Mesothelial cell of epicardium (in vitro differentiated cells): ENCODE results near the gene TAF11L13. TPM values are rescaled to one million over a fixed set of nuclear protein-coding genes. Genes with fewer than 3 reads are reported as not detected.
A peak's percentile ranks its signal among the peaks of the same experiment; 100 is the strongest.
"Not testable (repeated sequence)": the region's sequence is repeated elsewhere in the genome, so short reads cannot be mapped to it uniquely, and the experiment has no call there.

Experiments
- DNase-seq, 2 experiments: peaks; one replicate each; pipeline ENCODE4 v3.0.0; 2021; ENCODE audit warnings: low spot score in 2 of 2; ENCODE audit not compliant: unreplicated experiment in 2 of 2
- H3K27ac Mint-ChIP-seq: 2 replicates; pipeline ENCODE4 v1.8.0; 2021; ENCODE audit warnings: mixed read lengths
- H3K27me3 Mint-ChIP-seq: 2 replicates; pipeline ENCODE4 v1.8.0; 2021; ENCODE audit warnings: low read depth, mixed read lengths
- H3K36me3 Mint-ChIP-seq: 2 replicates; pipeline ENCODE4 v1.8.0; 2021; ENCODE audit warnings: mixed read lengths
- H3K4me1 Mint-ChIP-seq: 2 replicates; pipeline ENCODE4 v1.8.0; 2021; ENCODE audit warnings: mixed read lengths
- H3K4me3 Mint-ChIP-seq: 2 replicates; pipeline ENCODE4 v1.8.0; 2021; ENCODE audit warnings: mild to moderate bottlenecking, moderate library complexity, mixed read lengths
- H3K9me3 Mint-ChIP-seq: 2 replicates; pipeline ENCODE4 v1.8.0; 2021; ENCODE audit warnings: mixed read lengths
- total RNA-seq: library from RNA; stranded (reverse); gene quantifications from 3 replicates; pipeline ENCODE4 v1.2.1, GENCODE V29; 2021
- TF ChIP-seq, protein P1 (sequence below): fragments of 200-600 bp; sonication (generic); IDR thresholded peaks from one replicate; pipeline ENCODE4 v1.5.0; 2021; ENCODE audit warnings: antibody characterized with exemption; ENCODE audit not compliant: unreplicated experiment

Gene TAF11L13
- not detected in 3 replicates for total RNA-seq

DNA sequence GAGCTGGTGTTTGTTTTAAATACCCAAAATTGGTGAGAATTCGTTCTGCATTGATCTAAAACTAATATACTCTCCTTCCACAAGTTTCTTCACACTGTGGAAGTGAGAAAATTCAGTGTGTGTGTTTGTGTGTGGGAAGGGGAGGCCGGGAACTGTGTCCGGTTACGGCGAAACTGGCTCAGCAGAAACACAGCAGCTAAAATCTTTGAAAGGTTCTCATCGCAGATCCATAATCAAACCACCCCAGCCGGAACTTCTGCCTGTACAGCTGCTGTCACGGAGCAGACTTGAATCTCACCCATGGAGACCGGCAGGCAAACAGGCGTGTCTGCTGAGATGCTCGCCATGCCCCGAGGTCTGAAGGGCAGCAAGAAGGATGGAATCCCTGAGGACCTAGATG, at the start of gene TAF11L13:
TAF11L13 (plus strand) TSS at position 301 of the 400 bp plus-strand sequence.
- not testable (repeated sequence) for H3K4me1 Mint-ChIP-seq, H3K27me3 Mint-ChIP-seq, H3K4me3 Mint-ChIP-seq, H3K36me3 Mint-ChIP-seq, H3K9me3 Mint-ChIP-seq, H3K27ac Mint-ChIP-seq, DNase-seq

DNA sequence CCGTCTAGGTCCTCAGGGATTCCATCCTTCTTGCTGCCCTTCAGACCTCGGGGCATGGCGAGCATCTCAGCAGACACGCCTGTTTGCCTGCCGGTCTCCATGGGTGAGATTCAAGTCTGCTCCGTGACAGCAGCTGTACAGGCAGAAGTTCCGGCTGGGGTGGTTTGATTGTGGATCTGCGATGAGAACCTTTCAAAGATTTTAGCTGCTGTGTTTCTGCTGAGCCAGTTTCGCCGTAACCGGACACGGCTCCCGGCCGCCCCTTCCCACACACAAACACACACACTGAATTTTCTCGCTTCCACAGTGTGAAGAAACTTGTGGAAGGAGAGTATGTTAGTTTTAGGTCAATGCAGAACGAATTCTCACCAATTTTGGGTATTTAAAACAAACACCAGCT, 46.2 kb upstream of the TAF11L13 start, which contains the start of gene TAF11L7:
TAF11L7 (minus strand) TSS at position 101 of the 400 bp plus-strand sequence.
- H3K27ac Mint-ChIP-seq, result not testable (repeated sequence)

GRCh38 chr5:17590860-17591259, 41.0 kb upstream of the TAF11L13 start, which contains the start of gene TAF11L8:
Gene TAF11L8 (minus strand): TSS chr5:17590960.
- H3K36me3 Mint-ChIP-seq, H3K27ac Mint-ChIP-seq, H3K4me3 Mint-ChIP-seq, DNase-seq, H3K9me3 Mint-ChIP-seq, H3K4me1 Mint-ChIP-seq, H3K27me3 Mint-ChIP-seq: not testable (repeated sequence)

More for the DNA sequence above, 46.2 kb upstream of the TAF11L13 start, which contains the start of gene TAF11L7:
- not testable (repeated sequence) for H3K4me1 Mint-ChIP-seq, DNase-seq, H3K4me3 Mint-ChIP-seq, H3K9me3 Mint-ChIP-seq, H3K36me3 Mint-ChIP-seq, H3K27me3 Mint-ChIP-seq

DNA sequence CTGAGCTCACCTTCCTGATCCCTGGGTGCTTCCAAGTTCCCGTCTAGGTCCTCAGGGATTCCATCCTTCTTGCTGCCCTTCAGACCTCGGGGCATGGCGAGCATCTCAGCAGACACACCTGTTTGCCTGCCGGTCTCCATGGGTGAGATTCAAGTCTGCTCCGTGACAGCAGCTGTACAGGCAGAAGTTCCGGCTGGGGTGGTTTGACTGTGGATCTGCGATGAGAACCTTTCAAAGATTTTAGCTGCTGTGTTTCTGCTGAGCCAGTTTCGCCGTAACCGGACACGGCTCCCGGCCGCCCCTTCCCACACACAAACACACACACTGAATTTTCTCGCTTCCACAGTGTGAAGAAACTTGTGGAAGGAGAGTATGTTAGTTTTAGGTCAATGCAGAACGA, 37.6 kb upstream of the TAF11L13 start, which contains the start of gene TAF11L9:
TAF11L9 (minus strand) TSS at position 140 of the 400 bp plus-strand sequence.
- H3K36me3 Mint-ChIP-seq, H3K27ac Mint-ChIP-seq, H3K27me3 Mint-ChIP-seq, H3K4me3 Mint-ChIP-seq, H3K9me3 Mint-ChIP-seq, H3K4me1 Mint-ChIP-seq: not testable (repeated sequence)
- peak; percentile 57 to 60 for DNase-seq

DNA sequence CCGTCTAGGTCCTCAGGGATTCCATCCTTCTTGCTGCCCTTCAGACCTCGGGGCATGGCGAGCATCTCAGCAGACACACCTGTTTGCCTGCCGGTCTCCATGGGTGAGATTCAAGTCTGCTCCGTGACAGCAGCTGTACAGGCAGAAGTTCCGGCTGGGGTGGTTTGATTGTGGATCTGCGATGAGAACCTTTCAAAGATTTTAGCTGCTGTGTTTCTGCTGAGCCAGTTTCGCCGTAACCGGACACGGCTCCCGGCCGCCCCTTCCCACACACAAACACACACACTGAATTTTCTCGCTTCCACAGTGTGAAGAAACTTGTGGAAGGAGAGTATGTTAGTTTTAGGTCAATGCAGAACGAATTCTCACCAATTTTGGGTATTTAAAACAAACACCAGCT, 34.2 kb upstream of the TAF11L13 start, which contains the start of gene TAF11L10:
TAF11L10 (minus strand) TSS at position 101 of the 400 bp plus-strand sequence.
- H3K9me3 Mint-ChIP-seq, H3K4me1 Mint-ChIP-seq, H3K27me3 Mint-ChIP-seq, H3K27ac Mint-ChIP-seq, H3K4me3 Mint-ChIP-seq, H3K36me3 Mint-ChIP-seq, DNase-seq: not testable (repeated sequence)

DNA sequence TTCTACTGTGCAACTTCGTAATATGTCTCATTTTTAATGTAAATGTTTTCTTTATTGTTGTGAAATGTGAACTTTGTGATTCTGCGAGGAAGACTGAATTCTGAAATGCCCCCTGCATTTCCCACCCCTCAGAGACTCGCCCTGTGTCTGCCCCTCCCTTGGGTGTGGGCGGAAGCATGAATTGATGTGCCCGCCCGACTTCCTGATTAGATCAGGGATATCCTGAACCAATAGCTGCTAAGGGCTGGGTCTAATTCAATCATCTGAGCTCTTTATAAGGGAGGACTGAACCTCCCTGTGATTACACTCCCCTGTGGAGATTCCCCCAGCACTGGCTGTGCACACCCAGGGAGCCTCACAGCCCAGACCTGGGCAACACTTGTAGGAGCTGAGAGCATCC, 28.0 kb upstream of the TAF11L13 start, which contains the start of gene TAF11L11:
TAF11L11 (plus strand) TSS at position 304 of the 400 bp plus-strand sequence.
- H3K36me3 Mint-ChIP-seq, H3K9me3 Mint-ChIP-seq, H3K4me1 Mint-ChIP-seq, DNase-seq, H3K27me3 Mint-ChIP-seq, H3K4me3 Mint-ChIP-seq, H3K27ac Mint-ChIP-seq: not testable (repeated sequence)

GRCh38 chr5:17604951-17605350, 26.9 kb upstream of the TAF11L13 start:
- H3K9me3 Mint-ChIP-seq, result no peaks in the 10 kb centered on the region

GRCh38 chr5:17607461-17607860, 24.4 kb upstream of the TAF11L13 start:
- not testable (repeated sequence) for H3K36me3 Mint-ChIP-seq, H3K4me1 Mint-ChIP-seq, H3K27me3 Mint-ChIP-seq, H3K9me3 Mint-ChIP-seq, DNase-seq, H3K27ac Mint-ChIP-seq, H3K4me3 Mint-ChIP-seq

More at GRCh38 chr5:17604951-17605350, 26.9 kb upstream of the TAF11L13 start:
- no peak overlapping the region for H3K4me3 Mint-ChIP-seq
- no peak for DNase-seq
- H3K4me1 Mint-ChIP-seq, result no peaks in the 10 kb centered on the region
- no peak overlapping the region for H3K27ac Mint-ChIP-seq
- H3K36me3 Mint-ChIP-seq, result no peaks in the 10 kb centered on the region
- TF ChIP-seq, protein P1, sequence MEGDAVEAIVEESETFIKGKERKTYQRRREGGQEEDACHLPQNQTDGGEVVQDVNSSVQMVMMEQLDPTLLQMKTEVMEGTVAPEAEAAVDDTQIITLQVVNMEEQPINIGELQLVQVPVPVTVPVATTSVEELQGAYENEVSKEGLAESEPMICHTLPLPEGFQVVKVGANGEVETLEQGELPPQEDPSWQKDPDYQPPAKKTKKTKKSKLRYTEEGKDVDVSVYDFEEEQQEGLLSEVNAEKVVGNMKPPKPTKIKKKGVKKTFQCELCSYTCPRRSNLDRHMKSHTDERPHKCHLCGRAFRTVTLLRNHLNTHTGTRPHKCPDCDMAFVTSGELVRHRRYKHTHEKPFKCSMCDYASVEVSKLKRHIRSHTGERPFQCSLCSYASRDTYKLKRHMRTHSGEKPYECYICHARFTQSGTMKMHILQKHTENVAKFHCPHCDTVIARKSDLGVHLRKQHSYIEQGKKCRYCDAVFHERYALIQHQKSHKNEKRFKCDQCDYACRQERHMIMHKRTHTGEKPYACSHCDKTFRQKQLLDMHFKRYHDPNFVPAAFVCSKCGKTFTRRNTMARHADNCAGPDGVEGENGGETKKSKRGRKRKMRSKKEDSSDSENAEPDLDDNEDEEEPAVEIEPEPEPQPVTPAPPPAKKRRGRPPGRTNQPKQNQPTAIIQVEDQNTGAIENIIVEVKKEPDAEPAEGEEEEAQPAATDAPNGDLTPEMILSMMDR, result no peak
- no peaks in the 10 kb centered on the region for H3K27me3 Mint-ChIP-seq

- not testable (repeated sequence) for H3K9me3 Mint-ChIP-seq, H3K27ac Mint-ChIP-seq, H3K36me3 Mint-ChIP-seq, H3K4me3 Mint-ChIP-seq, H3K4me1 Mint-ChIP-seq, DNase-seq, H3K27me3 Mint-ChIP-seq
Observed at GRCh38 chr5:17610092-17610491, 21.8 kb upstream of the TAF11L13 start, which contains the start of gene TAF11L12. Gene TAF11L12 (plus strand): TSS chr5:17610392.
